CD4-positive, alpha-beta T cell treated with Interleukin-10 for 1 hour (primary cell): ENCODE measurements around the gene SRL.
"Not testable (repeated sequence)": the region's sequence is repeated elsewhere in the genome, so short reads cannot be mapped to it uniquely, and the experiment has no call there.

Experiments
- DNase-seq: peaks from one replicate; pipeline ENCODE4 v3.0.0-alpha.2; 2020

SRL gene

DNA sequence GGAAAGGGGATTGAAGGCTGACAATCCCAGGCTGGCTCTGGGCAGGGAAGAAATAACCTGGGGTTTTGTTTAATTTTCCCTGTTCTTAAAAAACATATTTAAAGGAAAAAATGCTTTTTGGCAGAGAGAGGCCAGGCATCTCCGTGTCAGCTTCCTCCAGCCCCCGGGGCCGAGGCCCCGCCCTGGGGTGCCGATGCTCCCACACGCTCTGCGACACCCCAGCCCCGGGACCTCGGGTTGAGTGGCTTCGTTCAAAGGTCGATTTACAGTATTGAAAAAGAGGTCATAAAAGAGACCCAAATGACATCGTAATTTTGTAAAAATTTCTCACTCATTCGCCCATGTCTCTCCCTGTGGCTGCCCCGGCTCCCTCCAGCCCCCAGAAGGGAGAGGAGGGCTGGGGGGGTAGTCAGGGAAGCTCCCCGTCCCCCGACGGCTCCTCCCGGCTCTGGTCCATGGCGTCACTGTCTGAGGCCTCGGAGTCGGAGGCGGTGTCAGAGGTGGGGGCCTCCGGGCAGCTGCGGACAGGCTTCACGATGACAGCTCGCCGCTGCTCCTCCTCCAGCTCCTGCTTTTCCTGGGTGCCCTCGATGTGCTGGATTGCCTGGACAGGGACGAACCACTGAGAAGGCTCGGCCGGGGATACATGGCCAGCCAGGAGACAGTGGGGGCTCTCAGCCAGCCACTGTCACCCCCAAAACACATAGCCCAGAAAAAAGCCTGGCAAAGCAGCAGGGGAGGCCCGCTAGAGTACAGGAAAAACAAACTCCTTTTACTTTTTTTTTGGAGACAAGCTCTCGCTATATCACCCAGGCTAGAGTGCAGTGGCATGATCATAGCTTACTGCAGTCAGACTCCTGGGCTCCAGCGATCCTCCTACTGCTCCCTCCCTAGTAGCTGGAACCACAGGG, 16.0 kb upstream of the SRL start:
- DNase-seq = no peak

DNA sequence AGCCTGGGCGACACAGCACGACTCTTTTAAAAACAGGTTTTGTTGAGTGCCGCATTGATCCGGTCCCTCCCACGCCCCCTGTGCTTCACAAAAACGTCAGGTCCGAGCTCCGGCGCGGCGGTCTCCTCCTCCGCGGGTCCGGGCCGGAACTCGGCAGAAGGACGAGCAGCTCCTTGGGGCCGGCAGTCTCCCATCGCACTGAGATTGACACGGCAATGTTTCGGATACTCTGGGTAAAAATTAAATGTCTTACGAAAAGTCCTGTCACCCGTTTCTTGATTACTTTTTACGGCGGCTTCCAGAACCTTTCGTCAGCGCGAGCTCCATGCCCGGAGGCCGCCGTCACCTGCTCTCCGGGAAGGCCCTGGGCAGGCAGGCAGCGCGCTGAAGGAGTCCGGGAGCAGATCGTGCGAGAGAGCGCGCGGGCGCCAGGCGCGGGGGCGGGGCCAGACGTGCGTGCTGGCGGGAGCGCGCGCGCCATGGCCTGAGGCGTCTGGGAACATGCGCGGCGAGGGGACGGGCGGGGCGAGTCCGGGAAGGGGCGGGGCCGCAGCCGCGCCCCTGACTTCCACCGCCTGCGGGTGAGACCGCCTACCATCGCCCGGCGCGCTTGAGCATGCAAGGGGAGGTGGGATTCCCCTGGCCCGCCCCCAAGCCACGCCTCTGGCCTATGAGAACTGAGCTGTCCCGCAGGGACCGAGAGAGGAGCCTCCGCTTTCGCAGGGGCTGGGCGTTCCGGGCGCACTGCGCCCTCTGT, 11.7 kb upstream of the SRL start:
- DNase-seq = peak; percentile 100

DNA sequence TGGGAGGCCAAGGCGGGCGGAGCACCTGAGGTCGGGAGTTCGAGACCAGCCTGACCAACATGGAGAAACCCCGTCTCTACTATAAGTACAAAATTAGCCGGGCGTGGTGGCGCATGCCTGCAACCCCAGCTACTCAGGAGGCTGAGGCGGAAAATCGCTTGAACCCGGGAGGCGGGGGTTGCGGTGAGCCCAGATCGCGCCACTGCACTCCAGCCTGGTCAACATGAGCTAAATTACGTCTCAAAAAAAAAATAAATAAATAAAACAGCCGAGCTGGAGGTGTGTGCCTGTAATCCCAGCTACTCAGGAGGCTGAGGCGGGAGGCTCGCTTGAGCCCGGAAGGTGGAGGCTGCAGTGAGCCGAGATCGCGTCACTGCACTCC, 11.1 kb upstream of the SRL start:
- DNase-seq = not testable (repeated sequence)

DNA sequence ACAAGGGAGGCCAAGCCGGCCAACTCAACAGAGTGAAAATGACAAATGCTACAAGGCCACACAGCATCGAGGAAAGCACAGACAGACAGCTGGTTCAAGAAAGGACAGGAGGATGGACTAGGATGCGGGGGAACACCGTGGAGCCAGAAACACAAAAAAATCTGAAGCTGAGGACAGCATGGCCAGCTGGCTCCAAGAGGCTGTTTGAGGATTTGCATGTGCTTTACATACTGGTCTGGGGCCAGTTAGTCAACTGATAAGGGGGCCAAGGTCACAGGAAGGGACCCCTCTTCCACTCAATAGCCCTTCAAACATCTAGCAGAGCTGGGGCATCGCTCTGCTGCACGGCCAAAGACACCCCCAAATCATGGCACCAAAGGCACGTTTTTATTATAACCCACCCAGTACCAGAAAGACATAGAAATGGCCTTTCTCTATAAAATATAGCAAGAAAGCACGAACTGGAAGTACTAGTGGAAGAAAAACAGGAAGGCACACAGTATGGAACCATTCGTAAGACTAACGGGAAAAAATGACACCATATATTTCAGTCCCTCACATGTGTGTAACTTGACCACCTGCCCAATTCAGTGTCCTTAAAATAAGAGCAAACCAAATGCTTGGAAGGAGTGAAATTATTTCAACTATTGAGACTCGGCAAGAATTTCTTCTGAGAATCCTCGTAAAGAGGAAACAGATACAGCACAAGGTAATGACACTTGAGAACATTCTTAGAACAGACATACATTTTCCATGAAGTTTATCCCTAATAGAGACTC, 7.8 kb upstream of the SRL start:
- DNase-seq = no peak

DNA sequence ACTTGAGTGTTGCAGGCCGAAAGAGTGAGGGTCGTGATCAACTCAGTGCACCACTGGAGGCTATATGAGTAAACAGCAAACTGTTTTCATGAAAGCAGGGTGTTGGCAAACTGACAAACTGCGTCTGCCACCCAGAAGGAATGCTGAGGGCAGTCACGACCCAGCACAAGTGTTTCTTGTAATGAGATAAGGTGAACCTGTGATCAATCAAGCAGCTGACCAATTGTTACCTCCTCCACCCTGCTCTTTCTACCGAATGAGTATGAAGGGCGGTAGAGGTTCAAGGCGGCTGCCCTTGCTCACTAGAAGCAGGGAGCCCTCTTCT, 5.5 kb upstream of the SRL start:
- DNase-seq = no peak

DNA sequence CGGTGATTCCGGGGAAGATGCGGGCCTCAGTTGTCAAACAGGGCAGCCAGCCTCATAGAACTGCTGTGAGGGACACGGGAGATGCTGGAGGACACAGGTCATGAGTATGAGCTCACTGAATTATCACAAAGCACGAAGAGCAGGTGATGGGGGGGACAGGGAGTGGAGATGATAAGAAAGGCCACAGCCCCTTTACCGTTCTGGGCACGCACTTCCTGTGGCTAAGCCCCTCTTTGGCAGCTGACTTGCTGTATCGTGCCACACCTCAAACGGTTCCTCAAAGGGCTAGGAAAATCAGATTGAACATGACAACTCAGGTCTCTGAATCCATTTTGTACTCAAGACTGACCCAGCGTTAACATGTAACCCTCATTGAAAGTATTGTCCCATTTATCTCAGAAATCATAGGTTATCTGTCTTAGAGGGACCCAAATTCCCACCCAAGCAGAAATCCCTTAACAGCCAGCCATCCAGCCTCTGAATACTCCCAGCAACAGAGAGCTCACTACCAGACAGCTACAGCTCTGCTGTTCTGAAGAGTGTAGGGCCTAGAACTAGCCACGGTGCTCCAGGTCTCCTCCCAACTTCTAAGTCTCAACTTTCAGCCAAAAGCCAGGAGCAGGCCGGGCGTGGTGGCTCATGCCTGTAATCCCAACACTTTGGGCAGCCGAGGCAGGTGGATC, 5.0 kb upstream of the SRL start:
- no peak for DNase-seq

DNA sequence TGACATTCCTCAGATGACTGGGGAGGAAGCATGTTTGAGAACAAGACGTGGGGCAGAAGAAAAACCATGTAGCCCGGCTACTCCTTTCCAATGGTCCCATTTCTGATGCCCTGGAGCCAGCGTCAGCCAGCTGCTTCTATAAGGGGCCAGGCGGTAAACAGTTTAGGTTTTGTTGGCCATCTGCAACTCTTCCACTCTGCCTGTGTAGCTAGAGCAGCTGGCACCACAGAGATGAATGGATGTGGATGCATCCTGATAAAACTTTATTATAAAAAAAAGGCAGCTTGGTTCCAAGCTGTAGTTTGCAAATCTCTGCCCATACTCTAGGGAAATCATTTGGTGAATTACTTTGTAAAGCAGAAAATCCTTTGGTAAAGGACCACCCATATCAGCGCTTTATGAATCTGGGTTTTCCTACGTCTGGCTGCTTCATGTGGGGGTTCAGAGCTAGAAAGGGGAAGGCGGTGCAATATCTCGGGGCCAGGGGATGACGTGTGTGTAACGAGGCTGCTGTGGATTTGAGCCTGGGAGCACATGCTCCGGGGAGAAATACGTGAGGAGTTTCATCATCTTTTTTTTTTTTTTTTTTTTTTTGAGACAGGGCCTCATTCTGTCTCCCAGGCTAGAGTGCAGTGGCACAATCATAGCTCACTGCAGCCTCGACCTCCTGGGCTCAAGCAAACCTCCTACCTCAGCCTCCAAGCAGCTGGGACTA, 3.4 kb upstream of the SRL start:
- no peak for DNase-seq

DNA sequence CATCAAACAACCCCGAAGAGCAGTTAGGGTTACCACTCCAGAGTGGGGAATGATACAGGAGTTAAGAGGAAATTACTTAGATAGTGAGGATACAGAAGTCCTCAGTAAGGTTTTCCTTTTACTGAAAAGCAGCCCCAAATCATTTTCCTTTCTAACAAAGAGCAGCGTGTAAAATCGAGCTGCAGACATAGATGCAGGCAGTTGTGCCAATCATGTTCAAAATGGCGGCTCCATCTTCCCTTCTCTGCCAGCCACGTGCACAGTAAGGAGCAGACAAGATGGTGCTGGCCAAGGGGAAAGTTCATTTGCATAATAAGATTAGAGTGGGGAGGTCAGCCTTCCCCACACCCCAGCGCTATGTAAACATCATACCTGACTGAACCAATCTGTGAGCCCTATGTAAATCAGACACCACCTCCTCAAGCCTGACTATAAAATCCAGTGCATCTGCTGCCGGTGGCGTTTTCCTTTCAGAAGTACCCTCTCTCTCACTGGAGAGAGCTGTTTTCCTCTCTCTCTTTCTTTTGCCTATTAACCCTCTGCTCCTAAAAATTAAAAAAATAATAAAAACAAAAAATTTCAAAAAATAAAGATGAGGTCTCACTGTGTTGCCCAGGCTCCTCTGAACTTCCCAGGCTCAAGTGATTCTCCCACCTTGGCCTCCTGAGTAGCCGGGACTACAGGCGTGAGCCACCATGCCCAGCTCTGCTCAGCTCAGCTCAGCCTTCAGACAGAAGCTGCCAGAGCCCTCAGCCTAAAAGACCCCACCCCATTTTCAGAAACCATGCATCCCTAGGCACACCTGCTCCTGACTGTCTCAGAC, 2.6 kb upstream of the SRL start:
- DNase-seq = no peak

DNA sequence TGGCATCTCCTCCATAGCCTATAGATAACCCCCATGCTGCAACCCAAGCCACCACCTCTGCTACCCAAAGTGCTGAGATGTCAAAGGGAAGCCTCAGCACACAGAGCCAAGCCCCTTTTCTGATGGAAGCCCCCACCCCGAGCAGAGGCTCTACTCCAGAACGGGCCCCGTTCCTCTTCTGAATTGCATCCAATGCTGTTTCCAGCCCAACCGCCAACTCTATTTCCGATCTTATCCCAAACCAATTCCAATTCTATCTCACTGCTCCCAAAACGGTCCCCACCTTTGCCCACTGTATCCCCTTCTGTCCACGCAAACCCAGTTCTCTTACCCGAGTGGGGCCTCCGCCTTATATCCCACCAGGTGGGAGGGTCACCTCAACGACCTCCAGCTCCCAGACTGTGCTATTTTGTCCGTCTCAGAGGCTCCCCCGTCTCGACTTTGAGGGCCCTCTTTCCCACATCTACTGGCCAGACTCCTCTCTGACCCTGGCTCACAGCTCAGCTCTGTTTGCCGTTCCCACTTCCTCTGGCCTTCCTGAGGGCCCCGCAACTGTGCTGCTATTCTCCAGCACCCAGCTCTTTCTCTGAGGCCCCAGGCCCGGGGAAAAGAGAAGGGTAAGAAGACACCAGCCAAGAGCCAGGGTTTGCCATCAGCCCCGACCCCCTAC, 487 bp downstream of the SRL start:
- DNase-seq = no peak

DNA sequence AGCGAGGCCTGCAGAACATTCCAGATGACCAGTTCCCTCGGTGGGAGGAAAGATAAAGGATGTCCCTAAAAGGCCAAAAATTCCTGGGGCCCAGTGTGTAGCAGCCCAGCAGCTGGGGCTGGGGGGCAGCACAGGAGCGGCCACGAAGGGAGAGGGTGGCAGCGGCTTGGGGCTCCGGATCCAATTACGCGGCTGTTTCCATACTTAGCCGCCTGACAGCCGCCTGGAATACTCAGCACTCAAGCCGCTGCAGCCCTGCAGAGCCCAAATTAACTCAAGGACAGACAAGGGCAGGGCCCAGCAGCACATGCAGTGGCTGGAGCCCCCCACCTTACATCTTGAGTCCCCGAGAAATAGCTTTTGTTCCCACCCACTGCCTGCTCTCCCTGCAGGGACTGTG, 1.3 kb downstream of the SRL start:
- no peak for DNase-seq

DNA sequence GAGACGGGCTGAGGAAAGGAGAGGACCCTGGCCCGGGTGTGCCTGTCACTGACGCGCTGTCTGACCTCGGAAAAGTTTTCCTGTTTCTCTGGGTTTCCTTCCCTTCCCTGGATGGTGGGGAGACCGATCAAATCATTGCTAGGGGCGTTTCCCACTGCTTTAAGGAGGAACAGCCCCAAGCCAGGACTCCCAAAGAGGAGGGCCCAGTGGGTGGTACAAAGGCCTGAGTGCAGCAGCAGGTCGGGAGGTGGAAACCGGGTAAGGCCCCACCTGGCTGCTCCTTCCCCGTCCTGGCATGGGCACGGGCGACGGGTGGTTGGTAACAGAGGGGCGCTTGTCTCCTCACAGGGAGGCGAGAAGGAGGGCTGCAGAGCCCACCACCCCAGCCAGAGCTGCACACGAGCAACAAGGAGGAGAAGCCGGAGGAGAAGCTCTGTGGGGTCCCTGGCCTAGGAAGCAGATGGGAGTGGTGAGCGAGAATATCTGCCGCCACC, 2.2 kb downstream of the SRL start:
- no peak for DNase-seq

DNA sequence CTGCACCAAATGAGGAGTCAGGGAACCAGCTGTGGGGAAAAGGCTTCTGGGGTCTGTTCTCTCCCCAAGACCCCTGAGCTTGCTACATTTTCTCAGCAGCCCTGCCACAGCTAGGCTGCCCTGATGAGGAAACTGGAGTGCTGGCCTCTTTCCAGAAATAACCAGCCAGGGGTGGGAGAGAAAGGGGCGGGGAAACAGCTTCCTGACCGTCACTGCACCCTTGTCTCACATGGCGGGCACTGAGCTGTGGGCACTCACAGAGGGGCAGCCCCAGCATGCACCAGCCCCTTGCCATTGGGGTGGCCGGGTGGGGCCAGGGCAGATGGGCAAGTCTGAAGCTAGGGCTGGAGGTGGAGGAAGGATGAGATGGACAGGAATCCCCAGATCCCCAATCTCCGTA, 2.9 kb downstream of the SRL start:
- DNase-seq = no peak

DNA sequence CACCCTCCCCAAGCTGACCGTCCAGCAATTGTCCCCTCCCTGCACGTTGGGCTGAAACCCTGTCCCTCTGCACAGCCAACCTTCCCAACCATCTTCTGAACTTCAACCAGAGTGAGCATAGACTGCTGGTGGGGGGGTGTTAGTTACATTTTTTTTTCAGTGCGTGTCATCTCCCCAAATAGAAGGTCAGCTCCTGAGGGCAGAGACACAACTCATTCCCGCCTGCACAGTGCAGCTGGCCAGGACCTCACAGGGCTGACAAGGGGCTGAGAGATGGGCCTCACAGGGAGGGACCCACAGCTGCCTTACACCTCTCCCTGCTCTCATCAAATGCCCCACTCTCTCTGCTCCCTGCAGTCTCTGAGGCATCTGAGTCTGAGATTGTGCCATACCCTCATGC, 8.4 kb downstream of the SRL start:
- DNase-seq = no peak

DNA sequence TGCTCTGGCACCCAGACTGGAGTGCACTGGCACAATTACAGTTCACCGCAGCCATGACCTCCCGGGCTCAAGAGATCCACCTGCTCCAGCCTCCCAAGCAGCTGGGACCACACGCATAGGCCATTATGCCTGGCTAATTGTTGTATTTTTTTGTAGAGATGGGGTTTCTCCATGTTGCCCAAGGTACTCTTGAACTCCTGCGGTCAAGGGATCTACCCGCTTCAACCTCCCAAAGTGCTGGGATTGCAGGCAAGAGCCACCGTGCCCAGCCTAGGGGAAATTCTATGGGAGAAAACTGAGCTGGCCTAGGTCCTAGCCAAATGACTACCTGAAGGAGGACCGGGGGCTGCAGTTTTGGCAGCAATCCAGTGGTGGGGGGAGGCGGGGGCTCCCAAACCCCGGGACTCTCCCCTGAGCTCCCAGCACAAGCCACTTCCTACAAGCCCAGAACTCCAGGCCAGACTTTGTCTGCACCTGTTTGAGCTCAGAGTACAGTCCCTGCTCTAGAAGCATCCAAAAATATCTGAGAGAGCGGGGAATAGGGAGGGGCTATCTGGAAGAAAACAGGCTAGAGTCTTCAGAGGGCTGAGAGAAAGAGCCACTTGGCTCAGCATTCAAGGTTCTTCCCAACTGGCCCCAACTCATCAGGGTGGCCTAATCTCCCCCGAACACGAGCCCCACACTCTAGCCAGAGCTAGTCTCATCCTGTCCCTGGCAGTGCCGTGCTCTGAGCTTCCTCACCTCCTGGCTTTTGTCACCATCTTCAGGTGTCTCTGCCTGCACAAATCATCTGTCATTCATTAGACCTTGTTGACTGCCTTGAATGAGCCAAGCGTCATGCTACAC, 9.1 kb downstream of the SRL start:
- DNase-seq = no peak

DNA sequence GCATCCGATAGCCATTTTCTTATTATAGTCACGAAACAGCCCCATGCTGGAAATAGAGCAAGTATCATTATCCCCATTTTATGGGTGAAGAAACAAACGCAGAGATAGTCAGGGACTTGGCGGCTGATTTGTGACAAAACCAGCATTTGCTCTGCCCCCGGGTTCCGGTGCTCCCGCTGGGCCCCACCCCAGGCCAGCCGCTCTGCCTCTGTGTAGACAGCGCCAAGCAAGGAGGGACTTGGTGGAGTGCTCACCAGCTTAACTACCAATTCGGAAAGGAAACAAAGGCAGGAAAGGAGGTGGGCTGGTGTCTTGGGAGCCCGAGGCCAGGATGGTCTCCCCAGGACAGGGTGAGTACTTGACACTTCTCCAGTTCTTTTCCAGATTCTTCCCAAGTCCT, 10.0 kb downstream of the SRL start:
- DNase-seq = no peak

DNA sequence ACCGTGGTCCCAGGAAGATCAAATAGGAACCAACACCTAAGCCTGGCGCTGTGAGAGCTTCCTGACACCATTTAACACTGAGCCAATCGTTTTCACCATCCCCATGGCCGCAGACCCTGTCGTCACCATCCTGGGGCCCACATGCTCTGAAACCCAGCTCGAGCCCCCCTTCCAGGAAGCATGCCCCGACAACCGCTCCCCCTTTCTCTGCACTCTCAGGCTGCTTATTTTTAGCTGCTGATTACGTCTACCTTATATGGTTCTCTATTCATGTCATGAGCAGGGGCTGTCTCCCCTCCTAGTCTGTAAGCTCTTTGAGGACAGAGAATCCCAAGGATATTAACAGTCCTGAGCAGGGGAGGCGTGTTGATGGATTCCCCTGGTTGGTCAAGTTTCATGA, 10.5 kb downstream of the SRL start:
- no peak for DNase-seq

DNA sequence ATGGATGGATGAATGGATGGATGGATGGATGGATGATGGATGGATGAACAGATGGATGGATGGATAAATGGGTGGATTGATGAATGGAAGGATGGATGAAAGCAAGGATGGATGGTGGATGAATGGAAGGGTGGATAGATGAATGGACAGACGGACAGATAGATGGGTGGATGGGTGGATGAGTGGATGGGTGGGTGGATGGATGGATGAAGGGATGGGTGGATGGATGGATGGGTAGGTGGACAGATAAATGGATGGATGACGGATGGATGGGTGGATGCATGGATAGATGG, 14.9 kb downstream of the SRL start:
- no peak for DNase-seq

DNA sequence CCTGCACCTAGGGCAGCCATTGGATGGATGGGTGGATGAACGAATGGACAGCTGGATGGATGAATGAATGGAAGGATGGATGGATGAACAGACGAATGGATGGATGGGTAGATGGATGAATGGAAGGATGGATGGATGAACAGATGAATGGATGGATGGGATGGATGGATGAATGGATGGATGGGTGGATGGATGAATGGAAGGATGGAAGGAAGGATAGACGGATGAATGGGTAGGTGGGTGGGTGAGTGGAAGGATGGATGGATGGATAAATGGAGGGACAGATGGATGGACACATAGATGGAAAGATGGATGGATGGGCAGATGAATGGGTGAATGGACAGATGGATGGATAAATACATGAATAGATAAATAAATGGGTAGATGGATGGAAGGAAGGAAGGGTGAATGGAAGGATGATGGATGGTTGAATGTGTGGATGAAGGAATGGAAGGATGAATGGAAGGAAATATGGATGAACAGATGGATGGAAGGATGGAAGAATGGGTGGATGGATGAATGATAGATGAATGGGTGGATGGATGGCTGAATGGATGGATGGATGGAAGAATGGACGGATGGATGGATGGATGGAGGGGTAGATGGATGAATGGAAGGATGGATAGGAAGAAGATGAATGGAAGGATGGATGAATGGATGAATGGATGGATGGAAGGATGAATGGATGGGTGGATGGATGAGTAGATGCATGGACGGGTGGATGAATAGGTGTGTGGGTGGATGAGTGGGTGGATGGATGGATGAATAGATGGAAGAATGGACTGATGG, 15.4 kb downstream of the SRL start:
- no peak for DNase-seq

DNA sequence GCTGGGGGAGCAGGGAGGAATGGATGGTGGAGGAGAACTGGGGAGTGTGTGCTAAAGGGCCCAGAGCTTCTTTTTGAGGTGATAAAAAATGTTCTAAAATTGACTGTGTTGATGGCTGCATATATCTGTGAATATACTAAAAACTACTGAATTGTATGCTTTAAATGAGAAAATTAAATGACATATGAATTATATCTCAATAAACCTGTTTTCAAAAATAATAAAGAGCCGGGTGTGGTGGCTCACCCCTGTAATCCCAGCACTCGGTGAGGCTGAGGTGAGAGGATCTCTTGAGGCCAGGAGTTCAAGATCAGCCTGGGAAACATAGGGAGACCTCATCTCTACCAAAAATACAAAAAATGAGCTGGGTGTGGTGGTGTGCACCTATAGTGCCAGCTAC, 16.8 kb downstream of the SRL start:
- no peak for DNase-seq
